NCI-H1417 treated with DMSO at 0.1 percent for 48 hours (cell line): ENCODE measurements around the gene ANKS1B.

Source experiments
- DNase-seq: peaks from one replicate; lab custom pipeline; 2025; lab: John Stamatoyannopoulos, UW

Gene ANKS1B

DNA sequence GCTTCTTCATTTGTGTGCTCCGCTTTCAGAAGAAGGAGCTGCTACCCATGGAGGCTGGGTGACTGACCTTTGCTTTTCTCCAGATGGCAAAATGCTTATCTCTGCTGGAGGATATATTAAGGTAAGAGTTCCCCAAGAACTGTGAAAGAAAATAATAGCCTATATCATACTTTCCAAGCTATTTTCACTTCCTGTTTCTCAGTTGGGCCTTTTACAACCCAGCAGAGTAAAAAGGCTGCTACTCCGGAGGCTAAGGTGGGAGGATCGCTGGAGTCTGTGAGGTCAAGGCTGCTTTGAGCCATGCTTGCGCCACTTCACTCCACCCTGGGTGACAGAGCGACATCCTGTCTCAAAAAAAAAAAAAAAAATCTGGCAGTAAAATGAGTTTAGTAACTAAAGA lies 1257.5 kb downstream of the ANKS1B start:
- no peak for DNase-seq

- no peak for DNase-seq
Measured at GRCh38 chr12:98725476-98726247, 1259.1 kb downstream of the ANKS1B start.

- no peak for DNase-seq
Measured at GRCh38 chr12:98724384-98725155, 1260.2 kb downstream of the ANKS1B start.

- DNase-seq: no peak
Measured at GRCh38 chr12:98721204-98721702, 1263.5 kb downstream of the ANKS1B start.

DNA sequence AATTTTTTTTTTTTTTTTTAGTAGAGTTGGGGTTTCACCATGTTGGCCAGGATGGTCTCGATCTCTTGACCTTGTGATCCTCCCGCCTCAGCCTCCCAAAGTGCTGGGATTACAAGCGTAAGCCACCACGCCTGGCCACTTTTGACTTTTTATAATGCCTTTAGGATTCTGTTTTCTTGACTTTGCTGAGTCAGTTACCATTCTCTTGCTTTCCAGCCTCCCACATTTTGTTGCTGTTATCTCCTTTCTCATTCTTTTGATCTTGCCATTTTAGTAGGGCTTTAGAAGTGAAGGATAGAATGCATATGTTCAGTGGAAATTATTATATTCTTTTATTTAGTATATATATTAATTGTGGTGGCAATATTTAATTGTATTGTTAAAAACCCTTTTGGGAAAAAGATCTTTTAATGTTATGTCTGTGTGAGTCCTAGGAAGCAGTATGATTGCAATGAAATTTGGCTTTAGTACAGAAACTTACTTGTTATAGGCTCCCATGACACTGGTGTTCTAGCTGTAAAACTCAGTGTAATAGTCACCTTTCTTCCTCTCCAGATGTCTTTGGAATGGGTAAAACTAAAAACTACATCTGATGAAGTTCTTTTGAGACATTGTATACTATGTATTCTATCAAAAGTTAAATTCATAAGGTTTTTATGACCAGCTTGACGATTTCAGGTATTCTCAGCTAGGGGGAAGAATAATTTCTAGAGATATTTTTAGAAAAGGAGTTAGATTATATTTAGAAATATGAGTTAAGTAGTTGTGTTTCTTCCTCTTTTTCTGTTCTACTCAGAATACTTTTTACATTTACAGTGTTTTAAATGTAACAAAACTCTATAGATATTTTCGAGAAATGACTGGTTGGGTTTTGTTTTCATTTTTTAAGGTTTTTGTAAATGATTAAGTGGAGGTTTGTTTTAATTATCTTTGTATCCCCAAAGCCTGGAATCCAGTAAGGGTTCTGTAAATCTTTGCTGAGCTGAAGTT lies 1264.9 kb downstream of the ANKS1B start:
- DNase-seq: no peak

- no peak for DNase-seq
Measured at GRCh38 chr12:98714426-98714825, 1270.3 kb downstream of the ANKS1B start.

DNA sequence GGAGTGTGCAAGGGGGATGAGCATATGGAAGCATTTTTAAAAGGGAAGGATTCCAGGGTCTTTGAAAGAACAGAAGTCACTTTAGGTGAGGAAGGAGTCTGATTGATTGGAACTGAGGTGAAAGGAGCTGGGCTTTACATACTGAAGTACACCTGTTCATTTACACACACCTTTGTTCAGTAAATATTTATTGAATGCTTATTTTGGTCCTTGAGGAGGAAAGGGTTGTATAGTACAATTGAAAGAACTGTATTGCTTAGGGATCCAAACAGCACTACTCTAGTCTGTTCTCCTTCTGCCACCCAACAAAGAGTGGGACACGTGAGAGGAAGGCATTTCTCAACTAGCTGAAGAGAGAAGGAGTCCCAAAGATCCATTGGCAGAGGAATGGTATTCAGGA lies 1275.7 kb downstream of the ANKS1B start:
- no peak for DNase-seq

GRCh38 chr12:98701166-98701565 lies 1283.6 kb downstream of the ANKS1B start:
- DNase-seq: no peak

- DNase-seq: no peak
Measured at GRCh38 chr12:98699586-98699985, 1285.2 kb downstream of the ANKS1B start.

DNA sequence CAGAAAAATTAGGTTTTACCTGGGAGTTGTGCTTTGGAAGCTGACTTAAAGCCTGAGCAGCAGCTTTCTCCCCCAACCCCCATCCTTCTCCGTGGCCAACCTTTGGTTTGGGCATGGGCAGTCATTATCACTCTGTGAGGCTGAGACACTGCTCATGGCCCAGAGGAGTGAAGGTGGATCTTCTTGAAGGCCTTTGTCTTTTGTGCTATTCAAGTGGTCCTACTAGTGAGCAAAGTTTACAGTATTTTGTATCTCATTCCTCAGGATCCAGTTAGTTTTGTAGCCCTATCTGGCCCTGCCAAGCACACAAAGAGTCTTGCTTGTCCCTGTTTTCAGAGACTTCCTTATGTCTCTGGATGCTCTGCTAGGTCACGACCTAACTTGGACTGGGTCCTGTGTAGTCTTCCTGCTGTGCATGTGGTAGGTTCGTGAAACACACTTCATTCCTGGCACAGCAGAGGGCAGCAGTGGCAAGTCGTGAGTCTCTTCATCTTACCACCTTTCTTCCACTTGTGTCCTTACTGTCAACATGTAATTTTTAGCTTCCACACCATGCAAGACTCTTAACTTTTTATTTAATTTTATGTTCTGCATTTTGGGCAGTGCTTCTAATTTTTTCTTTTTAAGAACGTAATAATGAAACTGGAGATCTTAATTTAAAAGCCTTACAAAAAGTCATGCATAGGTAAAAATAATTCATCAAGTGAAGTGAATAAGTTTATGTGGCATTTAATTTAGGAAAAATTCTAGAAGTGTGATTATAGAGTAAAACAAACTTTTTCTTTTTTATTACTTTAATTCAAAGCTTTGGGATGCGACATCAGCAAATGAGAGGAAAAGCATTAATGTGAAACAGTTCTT lies 1285.9 kb downstream of the ANKS1B start:
- DNase-seq: no peak

DNA sequence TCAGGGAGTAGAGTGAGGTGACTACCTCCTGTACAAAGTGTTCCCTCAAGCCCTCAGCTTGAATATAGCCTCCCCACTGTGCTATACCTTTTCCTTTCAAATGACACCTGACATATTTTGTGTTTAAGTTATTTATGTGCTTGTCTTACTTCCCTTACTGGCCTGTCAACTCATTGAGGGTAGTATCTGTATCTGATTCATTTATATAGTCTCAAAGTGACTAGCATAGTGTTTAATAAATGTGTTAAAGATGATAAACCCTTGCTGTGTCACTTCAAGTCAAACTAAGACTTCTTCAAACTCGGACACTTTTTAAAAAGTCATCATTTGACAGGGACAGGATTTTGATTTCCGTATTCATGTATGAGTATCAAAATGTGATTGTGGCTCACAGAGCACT lies 1287.5 kb downstream of the ANKS1B start:
- DNase-seq: no peak

DNA sequence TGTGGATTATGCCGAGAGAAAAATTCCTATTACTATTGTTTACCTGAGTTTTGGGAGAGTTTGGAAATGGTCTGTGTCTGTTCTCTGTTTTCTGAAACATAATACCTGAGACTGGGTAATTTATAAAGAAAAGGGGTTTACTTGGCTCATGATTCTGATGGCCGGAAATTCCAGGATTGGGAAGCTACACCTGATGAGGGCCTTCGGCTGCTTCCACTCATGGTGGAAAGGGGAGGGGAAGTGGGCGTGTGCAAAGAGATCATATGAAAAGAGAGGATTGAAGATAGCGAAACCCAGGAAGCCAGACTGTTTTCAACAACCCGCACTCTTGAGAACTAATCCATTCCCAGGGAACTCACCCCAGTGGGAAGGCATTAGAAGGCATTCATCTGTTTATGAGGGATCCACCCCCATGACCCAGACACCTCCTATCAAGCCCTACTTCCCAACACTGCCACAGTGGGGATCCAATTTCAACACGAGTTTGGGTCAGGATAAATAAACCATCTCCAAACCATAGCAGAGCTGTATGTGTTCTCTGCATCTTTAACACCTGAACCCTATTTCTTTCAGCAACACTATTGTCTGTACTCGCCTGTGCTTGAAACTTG lies 1288.6 kb downstream of the ANKS1B start:
- no peak for DNase-seq

- DNase-seq: no peak
Measured at GRCh38 chr12:98691351-98691750, 1293.4 kb downstream of the ANKS1B start.

- DNase-seq: no peak
Measured at GRCh38 chr12:98686603-98687002, 1298.1 kb downstream of the ANKS1B start.
